NCI-H510A (cell line): ENCODE results near the gene TMEM18.
"Not testable (repeated sequence)": the region's sequence is repeated elsewhere in the genome, so short reads cannot be mapped to it uniquely, and the experiment has no call there.

Source experiments
- DNase-seq: peaks from one replicate; lab custom pipeline; 2025; lab: John Stamatoyannopoulos, UW

TMEM18 gene

GRCh38 chr2:693606-694005 is 16.4 kb upstream of the TMEM18 start:
- no peak for DNase-seq

GRCh38 chr2:692767-693166 is 15.6 kb upstream of the TMEM18 start:
- no peak for DNase-seq

- no peak for DNase-seq
Measured at GRCh38 chr2:691821-692761, 14.9 kb upstream of the TMEM18 start.

- DNase-seq = no peak
Measured at GRCh38 chr2:690799-691198, 13.6 kb upstream of the TMEM18 start.

GRCh38 chr2:689877-690510 is 12.8 kb upstream of the TMEM18 start:
- DNase-seq = no peak

GRCh38 chr2:689237-689636 is 12.0 kb upstream of the TMEM18 start:
- no peak for DNase-seq

- DNase-seq = no peak
Measured at GRCh38 chr2:688504-689076, 11.4 kb upstream of the TMEM18 start.

- no peak for DNase-seq
Measured at GRCh38 chr2:685421-685820, 8.2 kb upstream of the TMEM18 start.

- DNase-seq = not testable (repeated sequence)
Measured at GRCh38 chr2:684913-685312, 7.7 kb upstream of the TMEM18 start.

GRCh38 chr2:682226-682625 is 5.0 kb upstream of the TMEM18 start:
- no peak for DNase-seq

- DNase-seq = no peak
Measured at GRCh38 chr2:681312-681711, 4.1 kb upstream of the TMEM18 start.

GRCh38 chr2:680496-680895 is 3.3 kb upstream of the TMEM18 start:
- no peak for DNase-seq

- DNase-seq = no peak
Measured at GRCh38 chr2:678964-679363, 1.8 kb upstream of the TMEM18 start.

- DNase-seq = no peak
Measured at GRCh38 chr2:677959-678550, 849 bp upstream of the TMEM18 start.

- DNase-seq = peak; percentile 93
Measured at GRCh38 chr2:676647-677055, 555 bp downstream of the TMEM18 start.

GRCh38 chr2:675982-676646 is 1.1 kb downstream of the TMEM18 start:
- peak; percentile 59 for DNase-seq

GRCh38 chr2:675460-675859 is 1.7 kb downstream of the TMEM18 start:
- no peak for DNase-seq

- no peak for DNase-seq
Measured at GRCh38 chr2:675051-675450, 2.2 kb downstream of the TMEM18 start.

GRCh38 chr2:674321-674985 is 2.8 kb downstream of the TMEM18 start:
- DNase-seq = no peak

- no peak for DNase-seq
Measured at GRCh38 chr2:673615-674320, 3.4 kb downstream of the TMEM18 start.

- DNase-seq = no peak
Measured at GRCh38 chr2:673016-673415, 4.2 kb downstream of the TMEM18 start.
